ENCODE measurements around the gene TMPRSS4.
A peak's percentile ranks its signal among the peaks of the same experiment; 100 is the strongest.

TMPRSS4 gene

DNA sequence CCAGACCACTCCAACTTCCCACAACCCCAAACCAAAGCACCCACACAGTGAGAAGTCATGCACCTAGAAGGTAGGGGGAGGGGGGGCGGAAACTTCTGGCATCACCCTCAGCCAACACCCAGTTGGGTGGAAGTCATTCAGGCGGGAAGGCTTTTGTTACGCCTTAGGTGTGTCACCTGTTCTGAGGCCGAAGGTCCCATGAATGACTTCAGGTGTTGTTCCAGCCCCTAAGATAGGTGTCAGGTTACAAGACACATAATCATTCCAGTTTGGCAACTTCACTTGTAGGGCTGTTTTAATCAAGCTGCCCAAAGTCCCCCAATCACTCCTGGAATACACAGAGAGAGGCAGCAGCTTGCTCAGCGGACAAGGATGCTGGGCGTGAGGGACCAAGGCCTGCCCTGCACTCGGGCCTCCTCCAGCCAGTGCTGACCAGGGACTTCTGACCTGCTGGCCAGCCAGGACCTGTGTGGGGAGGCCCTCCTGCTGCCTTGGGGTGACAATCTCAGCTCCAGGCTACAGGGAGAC, at the start of gene TMPRSS4:
TMPRSS4 (plus strand) TSS at position 325 of the 528 bp plus-strand sequence. CDS start 225 bp downstream, outside the sequence.
- DNase-seq, result no peak

- DNase-seq, result no peak
Observed at GRCh38 chr11:118027694-118028093, 49.2 kb upstream of the TMPRSS4 start.

DNA sequence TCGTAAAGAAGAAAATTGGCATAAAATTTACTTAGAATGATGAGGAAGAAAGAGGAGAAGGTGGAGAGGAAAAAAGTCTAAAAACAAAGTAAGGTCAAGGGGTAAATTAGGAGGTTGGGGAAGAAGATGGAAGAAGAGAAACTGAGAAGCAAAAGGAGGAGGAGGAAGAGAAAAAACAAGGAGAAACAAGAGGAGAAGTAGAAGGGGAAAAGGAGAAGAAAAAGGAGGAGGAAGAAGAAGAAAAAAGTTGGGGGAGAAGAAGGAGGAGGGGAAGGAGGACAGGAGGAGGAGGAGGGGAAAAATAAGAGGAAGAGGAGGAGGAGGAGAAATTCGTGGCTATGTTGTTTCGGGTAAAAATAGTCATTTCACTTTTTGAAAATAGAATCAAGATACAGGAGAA, 48.3 kb upstream of the TMPRSS4 start:
- no peak for DNase-seq

DNA sequence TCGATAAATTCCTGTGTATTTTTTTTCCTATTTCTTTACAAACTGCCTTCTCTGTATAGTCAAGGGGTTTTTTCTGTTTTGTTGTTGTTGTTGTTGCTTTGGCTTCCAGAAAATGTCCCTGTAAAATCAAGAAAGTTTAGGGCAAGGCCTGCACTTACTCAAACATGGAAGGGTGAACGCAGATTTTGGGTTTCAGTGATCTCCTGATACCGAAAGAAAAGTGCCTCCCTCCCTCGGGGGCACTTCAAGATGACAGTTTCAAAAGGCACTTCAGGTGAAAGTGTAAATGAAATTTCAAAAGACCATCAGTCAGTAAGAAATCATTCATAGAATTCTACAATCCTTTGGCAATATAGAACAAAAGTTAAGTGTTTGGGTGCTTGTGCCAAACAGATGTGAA, 43.4 kb upstream of the TMPRSS4 start:
- DNase-seq, result no peak

DNA sequence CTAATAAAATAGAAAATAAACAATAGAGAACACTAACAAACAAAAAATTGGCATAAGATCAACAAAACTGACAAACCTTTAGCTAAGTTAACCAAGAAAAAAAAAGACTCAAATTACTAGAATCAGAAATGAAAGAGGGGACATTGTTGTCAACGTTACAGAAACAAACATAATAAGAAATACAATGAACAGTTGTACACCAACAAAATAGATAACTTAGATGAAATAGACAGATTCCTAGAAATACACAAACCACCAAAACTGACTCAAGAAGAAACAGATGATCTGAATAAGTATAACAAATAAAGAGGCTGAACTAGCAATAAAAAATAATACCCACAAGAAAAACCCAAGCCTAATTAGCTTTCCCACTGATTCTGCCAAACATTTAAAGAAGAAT, 34.7 kb upstream of the TMPRSS4 start:
- no peak for DNase-seq

GRCh38 chr11:118042796-118043195, 34.1 kb upstream of the TMPRSS4 start:
- no peak for DNase-seq

DNA sequence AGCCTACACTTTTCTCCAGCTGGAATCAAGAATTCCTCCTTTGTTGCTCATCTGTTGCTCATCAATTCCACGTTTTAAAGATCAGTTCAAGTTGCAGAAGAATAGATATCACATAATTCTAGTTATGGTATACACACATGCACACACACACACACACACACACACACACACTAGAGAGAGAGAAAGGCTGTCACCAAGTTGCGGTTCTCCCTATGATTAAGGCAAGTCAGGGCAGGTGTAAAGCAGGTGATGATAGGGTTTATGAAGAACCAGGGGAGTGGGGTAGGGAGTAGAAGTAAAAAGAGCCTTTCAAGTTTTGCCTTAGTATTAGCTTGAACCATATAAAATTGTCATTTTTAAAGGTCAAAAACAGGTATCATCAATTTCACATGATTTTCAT, 31.7 kb upstream of the TMPRSS4 start:
- DNase-seq, result no peak

DNA sequence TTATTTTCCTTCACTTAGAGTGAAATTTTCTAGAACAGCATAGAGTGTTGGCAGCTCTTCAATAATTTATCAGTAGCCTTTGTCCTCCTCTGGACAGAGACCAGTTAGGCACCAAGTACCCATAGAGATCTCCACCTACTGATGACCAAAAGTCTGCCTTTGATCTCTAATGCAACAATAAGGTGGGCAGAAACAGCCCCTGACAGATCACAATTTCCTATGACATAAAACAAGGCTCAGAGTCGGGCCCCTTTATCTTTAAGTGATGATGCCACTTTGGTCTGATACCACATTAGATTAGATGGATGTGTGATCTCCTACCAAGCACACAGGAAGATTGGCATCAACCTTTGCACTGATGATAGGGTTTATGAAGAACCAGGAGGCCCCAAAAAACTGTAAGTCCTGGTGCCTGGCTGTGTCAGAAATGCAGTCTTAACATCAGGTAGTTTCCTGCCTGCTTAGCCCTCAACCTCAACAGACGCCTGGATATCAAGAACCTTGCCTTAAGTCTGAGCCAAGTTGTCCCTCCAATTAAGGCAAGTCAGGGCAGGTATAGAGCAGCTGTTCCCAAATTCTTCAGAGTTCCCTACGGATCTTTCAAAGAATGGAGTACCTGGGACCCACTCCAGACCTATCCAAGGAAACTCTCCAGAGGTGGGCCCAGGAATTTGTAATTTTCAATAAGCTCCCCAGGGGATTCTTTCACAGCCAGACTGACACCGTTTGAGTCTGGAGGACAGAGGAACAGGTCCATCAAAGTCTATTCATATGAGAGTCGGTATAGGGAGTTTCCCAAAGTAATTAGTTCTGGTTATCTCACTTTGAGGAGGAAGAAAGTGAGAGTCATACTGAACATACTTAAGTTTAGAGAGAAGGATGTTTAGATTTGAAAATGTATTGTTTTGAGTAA, 30.6 kb upstream of the TMPRSS4 start:
- DNase-seq, result no peak

DNA sequence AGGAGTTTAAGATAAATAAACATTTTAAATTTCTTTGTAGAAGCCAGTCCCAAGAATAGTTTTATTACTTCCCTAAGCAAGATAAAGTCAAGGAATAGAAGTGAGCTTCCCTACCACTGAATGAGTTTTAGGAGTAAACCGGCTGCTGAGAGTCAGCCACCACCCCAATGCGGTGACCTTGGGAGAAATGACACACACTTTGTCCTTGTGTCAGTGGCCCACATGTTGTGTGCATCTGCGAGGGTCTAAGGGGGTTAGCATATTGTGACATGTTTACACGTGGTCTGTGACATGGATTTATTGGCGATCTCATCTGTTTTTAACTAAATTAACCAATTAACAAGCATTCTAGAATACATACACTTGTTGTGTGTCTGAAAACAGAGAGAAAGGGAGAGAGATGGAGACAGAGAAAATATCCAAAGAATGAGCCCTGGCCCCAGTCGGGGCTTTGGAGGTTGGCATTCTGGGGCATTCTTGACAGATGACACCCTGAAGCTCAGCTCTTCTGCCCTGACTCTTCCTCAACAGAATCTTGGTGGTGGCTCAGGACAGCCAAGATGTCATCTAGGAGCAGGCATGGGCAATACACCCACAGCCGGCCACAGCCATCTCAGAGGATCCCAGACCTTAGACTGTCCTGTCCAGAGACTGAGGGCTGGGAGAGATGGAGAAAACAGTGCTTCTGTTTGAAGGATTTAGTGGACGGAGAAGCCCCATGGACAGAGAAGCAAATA, 29.7 kb upstream of the TMPRSS4 start:
- no peak for DNase-seq

- no peak for DNase-seq
Observed at GRCh38 chr11:118047749-118048148, 29.1 kb upstream of the TMPRSS4 start.

GRCh38 chr11:118048472-118049370, 28.2 kb upstream of the TMPRSS4 start:
- DNase-seq, result no peak

GRCh38 chr11:118049771-118050170, 27.1 kb upstream of the TMPRSS4 start:
- no peak for DNase-seq

DNA sequence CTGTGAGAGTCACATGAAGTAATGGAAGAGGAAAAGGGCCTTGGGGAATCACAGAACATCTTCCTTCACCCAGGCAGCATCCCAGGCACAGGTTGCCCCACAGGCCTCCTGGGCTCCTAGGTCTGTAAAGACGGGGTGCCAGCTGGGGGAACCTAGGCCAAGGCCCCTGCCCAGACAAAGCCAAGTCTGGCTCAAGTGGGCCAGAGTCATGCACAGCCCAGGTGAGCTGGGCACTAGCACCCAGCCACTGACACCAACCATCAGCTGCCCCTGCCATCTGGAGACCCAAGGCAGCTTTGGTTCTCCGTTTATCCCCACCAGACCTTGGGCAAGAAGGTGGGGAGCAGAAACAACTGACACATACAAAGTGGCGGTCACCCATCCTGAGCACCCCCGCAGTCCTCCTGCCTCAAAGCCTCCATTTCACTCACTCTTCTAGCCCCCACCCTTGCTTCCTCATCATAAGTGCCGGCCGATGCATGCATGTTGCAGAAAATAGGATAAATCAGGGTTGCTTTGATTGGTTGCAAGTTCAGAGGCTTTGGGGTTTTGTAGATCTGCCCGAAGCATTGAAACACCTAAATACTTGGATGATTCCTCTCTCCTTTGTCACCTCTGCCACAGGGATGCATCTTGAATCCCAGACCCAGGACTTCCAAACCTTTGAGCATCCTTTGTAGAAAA, 26.5 kb upstream of the TMPRSS4 start:
- no peak for DNase-seq

DNA sequence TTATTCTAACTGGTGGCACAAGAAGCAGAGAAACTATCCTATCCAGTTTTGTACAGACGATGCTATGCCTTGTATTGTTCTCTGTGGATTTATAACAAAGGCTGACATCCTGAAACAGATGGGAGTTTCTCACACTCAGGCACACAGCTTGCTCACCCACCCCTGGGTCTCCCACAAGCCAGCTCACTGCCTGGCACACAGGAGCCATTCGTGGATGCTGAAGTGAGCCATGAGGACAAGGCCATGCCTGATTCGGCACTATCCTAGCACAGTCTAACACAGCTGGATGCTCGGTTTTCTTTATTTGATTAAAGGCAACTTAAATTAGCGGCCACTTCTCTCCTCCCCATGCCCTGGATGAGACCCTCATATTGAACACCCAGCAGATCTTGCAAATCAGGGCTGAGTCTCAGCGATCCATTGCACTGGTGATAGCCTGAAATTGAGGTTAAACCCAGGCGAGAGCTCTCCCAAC, 25.7 kb upstream of the TMPRSS4 start:
- peak in 2 of 4 experiments; percentile 28 to 37 for DNase-seq

DNA sequence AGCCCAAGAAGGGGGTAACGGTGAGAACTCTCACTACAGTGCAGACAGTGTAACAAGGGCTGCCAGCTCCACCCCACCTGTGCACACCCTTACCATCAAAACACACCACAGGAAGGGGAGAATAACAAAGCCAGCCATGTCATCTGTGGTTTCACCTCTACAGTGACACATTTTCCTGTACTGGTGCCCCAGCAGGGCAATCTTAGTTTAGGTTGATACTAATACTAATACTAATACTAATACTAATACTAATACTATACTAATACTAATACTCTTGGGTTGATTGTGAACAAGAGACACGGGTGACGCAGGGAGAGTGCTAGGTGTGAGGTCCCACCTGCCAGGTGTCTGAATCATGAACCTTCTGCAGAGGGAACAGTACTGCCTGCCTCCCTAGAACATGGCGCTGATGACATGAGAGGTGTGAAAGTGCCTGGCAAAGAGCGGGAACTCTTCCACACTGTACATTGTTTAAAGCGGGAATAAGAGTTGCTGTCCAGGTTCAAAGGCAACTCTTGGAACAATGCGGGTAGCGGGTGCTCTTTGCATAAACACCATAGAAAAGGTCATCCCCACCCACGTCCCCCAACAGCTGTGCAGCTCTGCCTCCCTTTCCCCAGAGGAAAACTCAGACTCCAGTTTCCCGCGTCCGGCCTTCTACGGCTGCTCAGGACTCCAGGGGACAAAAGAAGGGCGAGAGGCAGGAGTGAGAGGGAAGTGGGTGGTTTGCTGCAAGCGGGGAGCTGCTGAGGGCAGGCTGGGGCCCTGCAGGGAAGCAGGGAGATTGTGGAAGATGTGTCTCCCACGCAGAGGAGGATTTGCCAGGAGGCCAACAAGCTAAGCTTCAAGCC, 25.0 kb upstream of the TMPRSS4 start:
- DNase-seq, result peak in 2 of 4 experiments; percentile 41 to 64

GRCh38 chr11:118052581-118053206, 24.2 kb upstream of the TMPRSS4 start:
- no peak for DNase-seq

DNA sequence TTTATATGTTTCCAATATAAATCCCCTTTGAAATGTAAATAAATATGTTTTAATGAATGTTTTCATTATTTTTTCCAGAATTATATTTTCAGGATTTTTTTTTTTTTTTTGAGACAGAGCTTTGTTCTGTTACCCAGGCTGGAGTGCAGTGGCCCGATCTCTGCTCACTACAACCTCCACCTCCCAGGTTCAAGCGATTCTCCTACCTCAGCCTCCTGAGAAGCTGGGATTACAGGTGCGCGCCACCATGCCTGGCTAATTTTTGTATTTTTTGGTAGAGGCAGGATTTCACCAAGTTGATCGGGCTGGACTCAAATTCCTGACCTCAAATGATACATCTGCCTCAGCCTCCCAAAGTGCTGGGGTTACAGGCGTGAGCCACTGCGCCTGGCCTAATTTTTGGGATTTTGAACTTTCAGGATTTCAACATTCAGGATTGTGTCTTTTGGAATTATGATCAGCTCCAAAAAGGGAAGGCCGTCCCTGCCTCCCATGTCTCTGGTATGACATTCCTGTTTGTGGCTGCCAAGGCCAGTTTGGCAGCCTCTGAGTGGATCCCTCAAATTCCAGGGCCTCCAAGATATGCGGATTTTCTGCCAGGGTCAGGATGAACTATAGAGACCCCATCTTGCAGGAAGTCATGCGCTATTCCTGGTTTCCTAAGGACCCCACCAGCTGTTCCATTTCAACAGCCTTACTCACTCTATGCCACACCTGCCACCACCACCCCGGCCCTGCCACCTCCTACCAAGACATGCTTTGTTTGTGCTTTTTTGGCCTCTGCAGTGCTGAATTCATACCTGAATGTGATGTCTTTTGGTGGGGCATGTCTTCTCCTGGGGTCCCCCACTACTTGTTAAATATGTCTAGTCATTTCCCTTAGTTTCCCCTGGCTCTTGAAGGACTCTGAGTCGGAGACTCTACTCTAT, 21.9 kb upstream of the TMPRSS4 start:
- no peak for DNase-seq

DNA sequence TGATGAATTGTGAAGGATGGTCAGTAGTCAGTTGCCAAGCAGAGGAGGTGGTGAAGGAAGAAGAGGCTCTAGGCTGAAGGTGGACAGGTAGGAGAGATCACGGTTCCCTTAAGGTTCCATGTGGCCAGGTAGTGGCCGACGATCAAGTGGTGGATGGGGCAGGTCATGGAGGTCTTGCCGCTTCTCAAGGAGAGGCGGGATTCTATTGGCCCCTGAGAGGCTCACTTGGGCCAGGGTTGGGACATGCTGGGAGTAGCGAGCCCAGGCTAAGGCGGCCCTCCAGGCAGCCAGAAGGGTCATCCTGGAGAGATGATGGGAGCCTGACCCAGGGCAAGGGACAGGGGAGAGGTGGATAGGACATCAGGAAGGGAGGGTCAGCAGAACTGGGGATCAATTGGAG, 20.9 kb upstream of the TMPRSS4 start:
- DNase-seq, result no peak

GRCh38 chr11:118056806-118057205, 20.1 kb upstream of the TMPRSS4 start:
- no peak for DNase-seq
